GM21717 (cell line): ENCODE results near the gene CDKN1A.
"Not testable (repeated sequence)": the region's sequence is repeated elsewhere in the genome, so short reads cannot be mapped to it uniquely, and the experiment has no call there.

Experiments used
- ATAC-seq: cut with Tn5 transposase; IDR thresholded peaks from one replicate; pipeline ENCODE4 v1.9.1; 2021; ENCODE audit warnings: mild to moderate bottlenecking, moderate library complexity; ENCODE audit not compliant: unreplicated experiment

Gene CDKN1A

DNA sequence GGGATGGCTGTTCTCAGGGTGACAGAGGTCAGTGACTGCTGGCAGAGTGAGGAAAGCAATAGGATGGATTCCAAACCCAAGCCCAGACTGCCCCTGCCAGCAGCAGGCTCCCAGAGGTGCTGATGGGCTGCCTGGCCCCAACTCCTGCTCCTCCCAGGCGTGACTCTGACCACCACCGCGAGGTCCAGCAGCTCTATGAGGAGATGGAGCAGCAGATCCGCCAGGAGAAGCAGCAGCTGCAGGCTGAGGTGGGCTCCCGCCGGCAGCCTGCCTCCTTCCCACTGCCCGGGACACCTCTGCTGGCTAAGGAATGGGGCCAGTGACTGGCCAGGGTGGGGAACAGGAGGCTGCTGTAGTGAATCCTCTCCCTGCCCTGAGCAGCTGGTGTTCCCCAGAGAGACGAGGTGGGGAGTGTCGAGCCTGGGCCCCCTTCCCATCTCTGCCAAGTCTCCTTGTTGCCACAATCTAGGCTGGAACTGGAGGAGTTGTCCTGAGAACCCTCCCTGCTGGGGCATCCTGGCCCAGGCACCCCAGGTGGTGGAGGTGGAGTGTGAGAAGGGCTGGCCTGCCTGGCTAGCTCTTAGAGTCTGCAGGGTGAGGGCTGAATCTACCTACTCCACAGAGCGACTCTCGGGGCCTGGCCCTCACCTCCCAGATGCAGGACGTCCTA is 39.5 kb downstream of the CDKN1A start:
- no peak for ATAC-seq

GRCh38 chr6:36718560-36718959 is 40.0 kb downstream of the CDKN1A start:
- ATAC-seq, result no peak

- ATAC-seq, result no peak
These were observed 40.6 kb downstream of the CDKN1A start for GRCh38 chr6:36719126-36719525.

DNA sequence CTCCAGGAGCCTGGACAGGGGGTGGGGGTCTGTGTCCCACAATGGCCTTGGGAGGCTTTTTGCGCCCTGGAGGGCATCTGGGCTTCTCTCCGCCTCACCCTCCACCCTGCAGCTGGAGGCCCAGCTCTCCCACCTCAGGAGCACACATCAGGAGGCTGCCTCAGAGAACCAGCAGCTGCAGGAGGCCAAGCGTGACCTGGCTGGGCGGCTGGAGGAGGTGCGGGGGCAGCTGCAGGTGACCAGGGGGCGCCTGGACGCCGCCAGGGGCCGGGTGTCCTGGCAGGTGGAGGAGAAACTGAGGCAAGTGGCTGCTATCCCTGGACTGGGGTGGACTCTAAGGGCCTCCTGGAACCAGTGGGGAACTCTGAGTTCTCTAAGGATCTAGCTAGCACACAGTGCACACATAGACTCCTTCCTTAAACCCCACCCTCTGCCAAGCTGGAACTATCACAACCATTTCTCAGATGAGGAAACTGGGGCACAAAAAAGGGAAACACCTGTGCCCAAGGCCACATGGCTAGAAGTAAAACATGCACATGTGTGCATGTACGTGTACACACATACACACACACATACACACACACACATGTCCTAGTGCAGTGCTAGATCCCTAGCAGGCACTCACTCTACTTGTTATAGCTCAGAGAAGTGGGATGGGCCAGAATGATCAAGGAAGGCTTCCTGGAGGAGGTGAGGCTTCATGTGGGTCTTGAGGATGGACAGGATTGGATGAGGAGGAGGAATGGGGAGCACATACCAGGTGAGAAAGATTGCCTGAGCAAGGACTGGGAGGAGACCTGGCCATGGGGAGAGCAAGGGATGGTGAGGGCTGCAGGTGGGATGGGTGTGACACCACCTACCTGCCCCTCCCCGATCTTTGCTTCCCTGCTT is 42.0 kb downstream of the CDKN1A start:
- no peak for ATAC-seq

GRCh38 chr6:36721369-36722140 is 43.0 kb downstream of the CDKN1A start:
- ATAC-seq, result no peak

GRCh38 chr6:36722365-36722764 is 43.9 kb downstream of the CDKN1A start:
- ATAC-seq, result no peak

DNA sequence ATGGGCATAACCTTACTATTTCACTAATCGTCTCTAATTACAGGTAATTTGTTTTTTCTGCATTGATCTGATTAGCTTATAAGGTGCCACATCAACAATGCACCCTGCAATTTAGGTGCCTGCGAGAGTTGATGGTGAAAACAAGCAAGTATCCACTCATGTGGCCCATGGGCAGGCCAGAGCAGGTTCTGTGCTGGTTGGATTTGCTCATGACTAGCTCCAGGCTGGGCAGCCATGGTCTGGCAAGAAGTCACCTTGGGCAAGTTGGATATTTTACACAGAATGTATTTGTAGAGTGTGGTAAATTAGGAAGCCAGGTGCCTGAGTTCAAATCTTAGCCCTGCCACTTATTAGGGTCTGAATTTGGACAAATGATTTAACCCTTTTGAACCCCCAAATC is 44.4 kb downstream of the CDKN1A start:
- ATAC-seq, result no peak

- not testable (repeated sequence) for ATAC-seq
These were observed 45.5 kb downstream of the CDKN1A start for GRCh38 chr6:36723992-36724391.

DNA sequence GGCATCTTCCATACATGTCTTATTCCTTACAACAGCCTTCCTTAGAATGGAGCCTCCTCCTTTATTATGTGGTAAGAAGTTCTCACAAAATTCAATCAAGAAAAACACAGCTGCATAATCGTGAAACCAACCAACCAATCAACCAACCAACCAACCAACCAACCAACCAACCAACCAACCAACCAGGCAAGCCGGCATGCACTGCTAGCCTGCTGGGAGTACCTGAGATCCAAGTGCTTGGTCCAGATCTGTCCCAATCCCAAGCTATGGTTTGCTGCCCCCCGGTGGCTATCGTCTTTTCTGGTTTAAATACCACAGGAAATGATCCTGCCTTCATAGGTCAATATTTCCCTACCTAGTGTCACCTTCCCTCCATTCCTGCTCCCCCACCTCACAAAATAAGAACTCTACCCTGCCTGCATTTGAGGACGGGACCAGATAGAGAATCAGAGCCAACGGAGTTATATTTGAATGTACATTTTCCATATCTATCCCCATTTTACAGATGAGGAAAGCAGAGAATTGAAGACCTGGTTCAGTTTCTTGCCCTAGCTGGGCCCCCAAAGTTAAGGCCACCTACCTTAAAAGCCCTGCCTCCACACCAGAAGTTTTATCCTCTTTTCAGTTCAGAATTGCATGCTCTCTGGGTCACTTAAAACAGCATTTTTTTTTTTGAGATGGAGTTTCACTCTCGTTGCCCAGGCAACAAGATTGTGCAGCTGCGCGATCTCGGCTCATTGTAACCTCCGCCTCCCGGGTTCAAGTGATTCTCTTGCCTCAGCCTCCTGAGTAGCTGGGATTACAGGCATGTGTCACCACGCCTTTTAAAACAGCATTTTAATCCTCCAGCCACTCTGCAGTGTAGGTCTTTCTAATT is 46.2 kb downstream of the CDKN1A start:
- ATAC-seq, result no peak

DNA sequence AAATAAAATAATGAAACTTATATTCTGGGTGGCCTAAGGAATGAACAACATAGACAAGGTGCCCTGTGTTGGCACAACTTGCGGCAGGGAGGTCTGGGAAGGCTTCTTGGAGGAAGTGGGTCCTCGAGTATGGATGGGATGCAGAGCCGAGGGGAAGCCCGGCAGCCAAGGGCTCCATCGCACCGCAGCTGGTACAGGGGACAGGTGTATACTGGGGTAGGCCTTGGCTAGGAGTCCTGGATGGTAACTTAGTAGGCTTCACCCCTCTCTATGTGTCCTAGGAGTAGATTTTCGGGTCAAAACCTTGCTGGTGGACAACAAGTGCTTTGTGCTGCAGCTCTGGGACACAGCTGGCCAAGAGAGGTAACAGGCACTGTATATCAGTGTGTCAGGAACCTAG is 47.1 kb downstream of the CDKN1A start:
- ATAC-seq, result no peak

GRCh38 chr6:36727505-36728021 is 49.0 kb downstream of the CDKN1A start:
- no peak for ATAC-seq

- no peak for ATAC-seq
These were observed 50.0 kb downstream of the CDKN1A start for GRCh38 chr6:36728289-36729160.

GRCh38 chr6:36729161-36729524 is 50.6 kb downstream of the CDKN1A start:
- no peak for ATAC-seq

DNA sequence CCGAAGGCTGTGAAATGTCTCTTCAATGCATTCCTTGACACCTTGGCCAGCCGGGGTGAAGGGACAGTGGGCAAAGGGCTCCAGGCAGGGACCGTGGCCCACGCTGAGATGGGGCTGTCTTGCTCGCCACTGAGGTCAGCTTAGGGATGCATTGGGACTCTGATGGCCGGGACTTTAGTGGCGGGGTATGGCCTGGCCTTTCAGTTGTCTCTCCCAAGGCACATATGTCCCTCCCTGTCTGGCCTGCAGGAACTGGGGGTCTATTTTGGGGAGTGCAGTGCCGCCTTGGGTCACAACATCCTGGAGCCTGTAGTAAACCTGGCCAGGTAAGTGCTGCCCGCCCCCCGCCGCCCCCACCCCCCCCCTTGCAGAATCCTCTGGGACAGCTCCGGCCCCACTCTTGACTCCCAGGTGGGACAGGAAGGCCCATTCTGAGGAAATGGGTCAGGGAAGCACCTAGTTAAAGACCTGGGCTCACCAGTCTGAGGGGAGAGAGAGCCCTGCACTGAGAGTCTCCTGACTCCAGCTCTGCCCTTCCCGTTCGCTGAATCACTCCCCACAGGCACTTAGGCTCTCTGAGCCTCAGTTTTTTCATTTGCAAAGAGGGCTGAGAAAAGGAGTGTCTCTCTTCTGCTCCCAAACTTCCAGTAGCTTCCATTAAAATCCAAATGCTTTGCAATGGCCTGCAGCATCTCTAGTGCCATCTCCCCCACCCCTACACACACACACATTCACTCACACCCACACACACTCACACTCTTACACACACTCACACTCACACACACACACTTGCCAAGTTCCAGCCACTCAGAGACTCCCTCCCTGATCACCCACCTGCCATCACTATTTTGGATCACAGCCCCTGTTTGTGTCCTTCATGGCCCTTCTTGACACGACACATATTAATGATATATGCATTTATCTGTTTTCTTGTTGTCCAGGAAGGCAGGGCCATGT is 52.2 kb downstream of the CDKN1A start:
- no peak for ATAC-seq

GRCh38 chr6:36731622-36732310 is 53.3 kb downstream of the CDKN1A start:
- no peak for ATAC-seq

- no peak for ATAC-seq
These were observed 54.8 kb downstream of the CDKN1A start for GRCh38 chr6:36733300-36733699.

- ATAC-seq, result no peak
These were observed 56.1 kb downstream of the CDKN1A start for GRCh38 chr6:36734486-36735060.
